ENCODE measurements around the gene QARS1.

QARS1 gene

DNA sequence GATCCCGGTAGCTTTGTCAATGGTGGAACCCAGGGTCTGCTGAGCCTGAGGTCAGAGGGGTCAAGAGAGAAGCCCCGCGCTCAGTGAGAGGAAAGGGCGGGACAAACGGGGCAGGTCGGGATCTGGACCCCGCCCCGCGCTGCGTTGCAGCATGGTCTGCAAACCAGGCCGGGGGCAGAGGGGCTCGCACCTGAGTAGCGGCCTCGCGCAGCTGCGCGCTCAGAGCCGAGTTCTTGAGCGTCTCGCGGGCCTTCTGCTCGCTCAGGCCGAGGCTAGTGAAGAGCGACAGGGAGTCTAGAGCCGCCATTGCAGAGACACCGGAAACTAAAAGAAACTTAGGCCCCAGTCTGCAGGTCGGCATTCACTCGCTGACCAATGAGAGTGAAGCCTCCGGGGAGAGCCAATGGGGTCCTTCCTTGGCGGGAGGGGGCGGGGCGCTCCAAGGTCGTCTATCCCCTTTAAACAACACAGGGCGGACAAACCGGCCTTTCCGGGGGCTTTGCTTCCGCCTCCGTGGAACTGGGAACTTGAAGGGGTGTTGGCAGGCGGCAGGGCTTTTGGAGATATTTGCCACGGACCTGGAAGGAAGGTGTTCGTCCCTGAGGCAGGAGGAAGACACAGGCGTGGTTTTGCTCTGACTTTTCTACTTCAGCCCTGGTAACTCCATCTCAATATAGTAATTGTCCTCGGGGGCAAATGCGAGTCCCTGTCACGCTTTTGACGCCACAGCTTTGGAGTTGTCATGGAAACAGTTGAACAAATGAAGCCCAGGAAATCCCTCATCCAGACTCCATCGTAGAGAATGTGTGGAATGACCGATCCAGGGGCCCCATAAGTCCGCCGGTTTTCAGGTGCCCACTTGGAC is at the start of gene QARS1:
Gene QARS1 (minus strand): TSS at position 331 of the 865 bp plus-strand sequence. CDS start 24 bp downstream, at position 307.
- DNase-seq: peak; percentile 89 to 92

DNA sequence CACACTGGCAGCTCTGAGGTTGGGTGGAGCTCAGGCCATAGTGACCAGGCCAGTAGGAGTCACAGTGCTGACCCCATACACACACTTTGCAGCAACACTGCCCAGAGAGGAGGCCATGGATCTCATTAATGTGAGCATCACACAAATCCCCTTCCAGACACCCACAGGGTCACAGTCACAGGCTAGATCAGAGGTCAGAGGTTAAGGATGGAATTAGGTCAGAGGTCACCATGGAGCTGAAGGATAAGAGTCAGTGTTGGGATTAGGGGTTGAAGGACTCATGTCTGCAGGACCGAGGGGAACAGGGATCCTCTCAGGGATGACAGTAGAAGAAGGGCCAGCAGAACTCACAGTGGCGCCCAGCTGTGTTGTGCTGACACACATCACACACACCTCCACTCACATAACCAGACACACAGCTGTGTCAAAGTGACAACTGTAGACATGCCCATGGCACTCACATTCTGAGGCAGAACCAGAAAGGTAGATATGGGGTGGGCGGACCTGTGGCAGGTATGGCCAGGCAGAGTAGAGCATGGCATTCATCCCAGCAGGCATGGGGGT is 48.9 kb upstream of the QARS1 start:
- no peak for DNase-seq

DNA sequence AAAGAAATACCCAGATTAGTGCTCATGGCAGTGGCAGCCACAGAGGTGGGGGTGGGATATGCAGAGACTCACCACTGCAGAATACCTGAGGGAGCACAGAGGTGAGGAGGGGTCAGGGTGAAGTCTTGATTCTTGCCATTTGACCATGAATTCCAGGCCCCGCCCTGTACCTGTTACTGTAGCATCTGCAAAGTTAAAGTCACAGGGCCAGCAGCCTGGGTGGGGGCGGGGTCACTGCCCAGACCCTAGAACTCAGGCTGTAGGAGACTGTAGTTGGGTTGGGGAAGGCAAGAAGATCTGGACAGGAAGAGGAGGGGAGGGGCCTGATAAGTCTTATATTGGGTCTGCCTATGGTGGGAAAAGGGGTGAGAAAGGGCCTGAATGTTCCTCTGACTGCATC is 47.1 kb upstream of the QARS1 start:
- DNase-seq: no peak

DNA sequence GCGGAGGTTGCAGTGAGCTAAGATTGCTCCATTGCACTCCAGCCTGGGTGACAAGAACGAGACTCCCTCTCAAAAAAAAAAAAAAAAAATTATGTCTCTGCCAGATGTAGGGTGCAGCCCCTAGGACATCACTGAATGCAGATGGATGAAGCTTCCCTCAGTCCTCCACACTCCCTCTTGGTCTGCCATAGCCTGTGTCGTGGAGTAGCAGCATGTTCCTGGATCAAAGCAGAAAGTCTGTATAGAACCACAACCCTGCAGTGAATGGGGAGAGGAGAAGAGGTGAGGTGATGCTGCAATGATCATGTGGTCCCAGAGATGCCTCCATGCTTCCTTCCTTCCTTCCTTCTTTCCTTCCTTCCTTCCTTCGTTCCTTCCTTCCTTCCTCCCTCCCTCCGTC is 43.6 kb upstream of the QARS1 start:
- no peak for DNase-seq

DNA sequence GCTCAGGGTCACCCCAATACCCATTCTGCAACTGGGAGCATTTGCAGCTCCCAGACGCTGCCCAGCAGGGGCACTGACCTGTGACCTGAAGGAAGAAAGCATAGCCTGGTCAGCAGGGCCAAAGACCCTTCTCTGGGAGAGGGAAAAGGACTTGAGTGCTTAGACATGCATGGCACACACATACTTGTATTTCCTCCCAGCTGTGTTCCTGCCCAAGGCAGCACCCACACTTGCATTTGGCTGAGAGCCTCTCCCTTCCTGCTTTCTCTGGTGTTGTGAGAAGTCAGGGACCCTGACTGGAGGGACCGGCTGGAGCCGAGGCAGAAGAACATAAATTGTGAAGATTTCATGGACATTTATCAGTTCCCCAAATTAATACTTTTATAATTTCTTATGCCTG is 35.5 kb upstream of the QARS1 start:
- DNase-seq: no peak

DNA sequence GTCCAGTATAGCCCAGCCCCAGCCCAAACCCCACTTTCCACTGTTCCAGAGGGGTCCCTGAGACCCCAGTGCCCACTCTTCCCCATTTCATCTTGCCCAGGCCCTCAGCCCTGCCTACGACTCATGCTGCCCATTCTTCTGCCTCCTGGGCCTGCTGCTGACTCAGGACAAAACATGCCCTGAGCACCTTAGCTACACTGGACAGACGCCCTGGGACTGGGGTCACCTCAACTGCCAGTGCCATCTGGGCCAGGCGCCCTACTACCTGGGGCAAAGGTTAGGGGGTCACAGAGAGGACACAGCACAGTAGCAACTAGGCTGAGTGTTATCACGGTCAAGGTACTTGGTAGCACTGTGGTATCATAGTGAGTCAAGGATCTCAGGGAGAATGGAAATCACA is 30.9 kb upstream of the QARS1 start:
- DNase-seq: no peak

DNA sequence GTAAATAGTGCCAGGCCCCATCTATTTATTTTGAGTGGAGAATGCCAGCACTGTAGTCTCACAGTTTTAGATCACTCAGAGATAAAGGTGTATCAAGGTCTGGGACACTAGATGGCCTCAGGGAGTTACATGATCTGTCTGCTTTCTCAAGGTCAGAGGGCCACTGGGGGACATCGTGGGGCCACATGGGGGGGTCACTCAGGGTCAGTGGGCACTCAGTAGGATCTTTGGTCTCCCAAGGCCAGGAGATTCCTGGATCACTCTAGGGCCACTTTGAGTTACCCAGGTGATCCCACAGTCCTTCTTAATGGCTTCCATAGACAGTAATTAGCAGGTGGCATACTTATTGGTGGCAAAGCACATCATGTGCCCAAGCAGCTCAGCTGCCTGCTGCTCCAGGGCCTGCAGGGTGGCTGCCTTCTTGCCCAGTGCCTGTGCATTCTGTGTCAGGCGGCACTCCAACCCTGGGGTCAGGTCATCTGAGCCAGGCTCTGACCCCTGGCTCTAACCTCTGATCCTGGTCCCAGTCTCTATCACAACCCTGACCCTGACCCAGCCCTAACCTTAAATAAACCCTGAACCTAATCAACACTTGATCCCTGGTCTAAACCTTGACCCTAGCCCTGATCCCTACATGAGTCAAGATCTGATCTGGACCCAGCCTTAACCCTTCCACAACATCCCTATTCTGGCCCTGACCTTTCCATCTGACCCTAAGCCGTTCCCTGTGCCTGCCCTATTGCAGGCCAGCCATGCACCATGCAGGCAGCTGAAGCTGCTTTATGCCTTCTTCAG is 30.1 kb upstream of the QARS1 start:
- DNase-seq: no peak

DNA sequence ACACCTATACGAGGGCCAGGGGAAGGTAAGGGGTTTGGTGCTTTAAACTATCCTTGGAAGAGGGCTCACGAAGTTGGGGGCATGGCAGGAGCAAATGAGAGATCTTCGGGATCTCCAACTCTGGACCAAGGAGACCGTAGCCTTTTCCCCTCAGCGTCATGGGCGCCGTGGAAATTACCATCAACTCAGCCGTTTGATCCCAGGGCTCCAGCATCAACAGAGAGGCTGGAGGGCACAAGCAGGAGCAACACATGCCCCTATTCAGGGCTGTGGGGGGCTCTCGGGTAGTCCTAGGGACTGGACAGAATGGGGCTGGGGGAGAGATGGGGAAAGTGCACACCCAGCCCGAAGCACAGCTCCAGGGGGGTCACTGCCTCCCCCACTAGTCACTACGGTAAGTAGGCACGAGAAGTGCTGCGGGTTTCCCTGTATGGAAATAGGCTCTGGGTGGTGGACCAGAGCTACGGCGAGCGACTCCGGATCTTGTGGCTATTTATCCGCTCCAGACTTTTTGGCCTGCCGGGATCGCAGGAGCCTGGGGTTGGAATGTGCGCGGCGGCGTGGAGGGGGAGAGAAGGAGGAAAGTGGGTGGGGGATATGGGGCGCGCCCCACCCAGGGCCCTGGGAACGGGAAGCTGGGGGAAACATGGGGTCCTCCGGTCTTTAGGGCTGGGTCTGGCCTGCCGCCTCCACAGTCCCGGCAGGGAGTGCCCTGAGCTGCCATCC is 28.8 kb upstream of the QARS1 start:
- peak; percentile 22 to 44 for DNase-seq

DNA sequence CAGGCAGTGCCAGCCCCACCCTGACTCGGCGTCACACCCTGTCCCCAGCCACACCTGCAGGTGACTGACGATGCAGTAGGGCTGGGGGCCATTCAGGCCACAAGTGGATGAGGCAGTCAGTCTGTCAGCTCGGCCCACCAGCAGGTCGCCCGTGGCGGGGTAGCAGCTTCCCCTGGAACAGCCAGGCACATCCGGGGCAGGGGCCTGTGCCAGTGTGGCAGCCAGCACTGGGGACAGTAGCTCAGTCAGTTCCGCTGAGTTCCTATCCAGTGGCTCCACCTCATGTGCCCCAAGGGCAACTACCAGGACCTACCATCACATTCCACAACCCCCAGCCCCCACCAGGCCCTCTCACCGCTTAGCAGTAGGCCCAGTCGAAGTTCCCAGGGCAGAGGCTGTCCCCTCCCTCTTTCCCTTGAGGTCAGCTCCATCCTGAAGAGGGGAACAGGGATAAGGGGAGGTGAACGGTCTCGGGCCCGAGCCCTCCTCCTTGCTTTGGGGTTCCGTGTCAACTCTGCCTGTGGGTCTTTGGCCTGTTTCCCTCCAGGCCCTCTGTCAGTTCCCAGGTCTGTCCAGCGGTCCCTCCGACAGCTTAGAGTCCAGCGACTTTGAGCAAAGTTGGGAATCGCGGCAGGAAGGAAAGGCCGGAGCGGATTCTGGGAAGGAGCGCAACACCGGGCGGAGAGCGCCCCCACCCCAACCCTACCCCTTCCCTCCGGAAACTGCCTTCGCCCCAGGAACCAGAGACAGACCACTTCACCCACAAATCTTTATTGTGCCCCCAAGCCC is 28.1 kb upstream of the QARS1 start, which contains the start of gene LAMB2:
Gene LAMB2 (minus strand): TSS at position 614 of the 789 bp plus-strand sequence. CDS start 183 bp downstream, at position 431.
- DNase-seq: no peak

DNA sequence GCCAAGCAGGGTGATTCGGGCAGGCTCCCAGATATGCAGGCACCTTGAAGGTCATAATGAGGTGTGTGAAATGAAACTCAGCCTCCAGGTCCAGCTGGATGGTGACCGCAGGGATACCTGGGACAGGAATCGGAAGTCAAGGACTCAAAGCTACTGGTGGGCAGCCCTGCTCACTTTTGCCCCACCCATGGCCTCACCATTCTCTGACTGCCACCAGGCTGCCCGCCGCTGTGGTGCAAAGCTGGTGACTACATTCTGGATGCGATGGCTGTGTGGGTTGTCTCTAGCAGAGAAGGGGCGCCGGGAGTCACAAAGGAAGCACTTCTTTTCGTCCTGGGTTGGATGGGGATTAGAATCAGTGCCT is 27.5 kb upstream of the QARS1 start:
- no peak for DNase-seq

DNA sequence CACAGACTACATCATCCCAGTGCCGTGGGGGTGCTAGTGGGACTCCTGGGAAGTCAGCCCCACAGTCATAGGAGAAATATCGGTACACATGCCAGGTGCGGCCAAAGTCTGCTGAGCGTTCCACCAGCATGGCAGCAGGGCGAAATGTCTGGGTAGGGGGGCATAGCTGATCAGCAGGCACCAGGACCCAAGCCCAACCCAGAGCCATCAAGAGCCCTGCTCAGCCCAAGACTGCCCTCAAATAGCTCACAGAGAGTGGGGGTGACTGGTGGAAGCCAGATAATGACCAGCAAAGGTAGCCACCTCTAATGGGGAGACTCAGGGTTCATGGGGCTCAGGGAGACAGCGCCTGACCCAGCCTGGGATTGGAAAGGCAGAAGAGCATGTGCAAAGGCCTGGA is 27.0 kb upstream of the QARS1 start:
- DNase-seq: no peak

DNA sequence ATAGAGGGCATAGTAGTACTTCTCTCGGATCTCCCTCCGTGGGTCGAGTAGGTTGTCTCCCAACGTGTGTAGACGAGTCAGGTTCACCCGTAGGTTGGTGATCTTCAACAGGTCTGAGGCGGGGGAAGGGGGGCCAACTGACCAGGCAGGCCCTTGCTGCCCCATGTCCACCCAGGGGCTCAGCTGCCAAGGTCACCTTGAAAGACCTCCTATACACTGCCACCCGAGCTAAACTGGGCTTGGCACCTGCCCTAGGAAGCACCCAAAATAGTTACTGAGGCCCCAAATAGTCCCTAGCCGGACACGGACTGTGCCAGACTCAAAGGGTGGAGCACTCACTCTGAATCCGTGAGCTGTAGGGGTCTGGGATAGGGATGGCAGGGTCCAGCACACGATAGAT is 26.5 kb upstream of the QARS1 start:
- no peak for DNase-seq

DNA sequence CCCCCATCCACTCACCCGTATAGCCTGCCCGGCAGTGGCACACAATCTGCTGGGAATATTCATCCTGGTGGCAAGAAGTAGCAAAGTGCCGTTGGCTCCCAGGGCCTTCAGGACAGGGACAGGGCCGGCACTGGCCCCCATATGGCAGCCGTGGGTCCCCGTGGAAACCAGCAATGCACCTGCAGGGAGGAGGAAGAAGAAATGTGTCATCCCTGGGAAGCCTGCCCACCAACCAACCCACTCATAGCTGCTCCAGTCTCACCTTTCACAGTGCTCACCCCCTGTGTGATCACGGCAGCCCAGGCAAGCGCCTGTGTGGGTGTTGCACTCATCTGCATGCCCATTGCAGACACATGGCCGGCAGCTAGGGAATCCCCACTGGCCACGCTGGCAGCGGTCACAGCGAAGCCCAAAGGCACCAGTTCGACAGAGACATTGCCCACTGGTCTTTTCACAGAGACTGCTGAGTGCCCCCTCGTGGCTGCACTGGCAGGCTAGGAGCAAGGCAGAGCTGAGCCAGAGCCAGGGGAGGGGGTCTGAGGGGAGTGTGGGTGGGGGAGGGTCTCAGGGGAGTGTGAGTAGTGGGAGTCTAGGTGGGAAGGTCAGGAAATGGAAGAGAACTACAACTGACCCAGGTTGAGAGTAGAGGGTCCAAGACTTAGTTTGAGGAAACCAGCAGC is 20.6 kb upstream of the QARS1 start:
- no peak for DNase-seq

DNA sequence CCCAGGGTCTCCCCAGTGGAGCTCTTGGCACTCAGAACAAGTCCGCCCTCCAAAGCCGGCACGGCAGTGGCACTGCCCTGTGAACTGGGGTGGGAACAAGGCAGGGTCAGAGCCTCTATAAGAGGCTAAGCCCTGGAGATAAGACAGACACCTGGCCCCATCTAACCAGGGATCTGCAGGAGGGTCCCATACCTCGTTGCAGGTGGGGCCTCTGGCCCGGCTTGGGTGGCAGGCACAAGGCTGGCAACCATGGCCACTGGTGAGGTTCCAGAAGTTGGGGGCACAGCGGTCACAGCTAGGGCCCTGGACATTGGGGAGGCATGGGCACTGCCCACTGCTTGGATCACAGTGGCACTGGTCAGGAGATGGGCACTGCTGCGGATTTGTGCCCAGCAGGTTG is 19.6 kb upstream of the QARS1 start:
- DNase-seq: no peak

DNA sequence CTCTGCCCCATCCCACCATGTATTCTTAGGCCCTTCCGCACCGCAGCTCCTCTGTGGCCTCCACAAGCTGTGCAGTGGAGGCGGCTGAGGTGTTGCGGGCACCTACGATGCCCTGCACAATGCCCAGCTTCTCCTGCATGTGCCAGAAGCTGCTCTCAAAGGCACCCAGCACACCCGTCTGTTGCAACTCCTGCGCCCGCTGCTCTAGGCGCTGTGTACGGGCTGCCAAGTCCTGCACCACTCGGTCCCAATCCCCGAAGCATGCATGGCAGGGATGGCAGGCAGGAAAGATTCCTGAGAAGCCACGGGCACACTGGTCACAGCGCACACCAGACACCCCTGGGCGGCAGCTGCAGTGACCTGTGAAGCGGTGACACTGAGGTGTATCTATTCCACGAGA is 19.1 kb upstream of the QARS1 start:
- no peak for DNase-seq

DNA sequence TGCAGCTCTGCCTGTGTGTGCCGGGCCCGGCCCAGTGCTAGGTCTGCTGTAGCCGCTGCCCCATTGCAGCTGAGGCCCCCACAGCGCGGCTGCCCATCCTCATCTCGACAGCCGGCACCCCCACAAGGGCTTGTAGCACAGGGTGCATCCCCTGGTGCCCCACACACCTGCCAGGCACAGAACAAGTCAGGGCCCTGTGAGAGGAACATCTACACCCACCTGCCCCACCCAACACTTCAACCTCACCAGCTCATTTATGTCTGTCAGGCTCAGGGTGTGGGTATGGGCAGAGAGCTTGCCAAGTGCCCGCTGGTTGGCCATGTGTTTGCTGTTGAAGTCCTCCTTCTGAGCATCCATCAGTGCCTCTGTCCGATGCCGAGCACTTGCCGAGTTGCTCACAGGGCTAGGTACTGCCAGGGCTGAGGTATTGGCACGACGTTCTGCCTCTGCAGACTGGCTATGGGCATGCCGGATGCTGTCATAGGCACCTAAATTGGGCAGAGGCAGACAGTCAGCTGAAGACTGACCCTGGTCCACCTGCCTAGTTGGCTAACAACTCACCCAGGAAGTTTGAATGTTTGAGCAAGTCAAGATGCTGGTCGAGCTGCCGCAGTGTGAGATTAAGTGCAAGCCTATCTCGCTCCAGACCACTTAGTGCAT is 18.5 kb upstream of the QARS1 start:
- no peak for DNase-seq

DNA sequence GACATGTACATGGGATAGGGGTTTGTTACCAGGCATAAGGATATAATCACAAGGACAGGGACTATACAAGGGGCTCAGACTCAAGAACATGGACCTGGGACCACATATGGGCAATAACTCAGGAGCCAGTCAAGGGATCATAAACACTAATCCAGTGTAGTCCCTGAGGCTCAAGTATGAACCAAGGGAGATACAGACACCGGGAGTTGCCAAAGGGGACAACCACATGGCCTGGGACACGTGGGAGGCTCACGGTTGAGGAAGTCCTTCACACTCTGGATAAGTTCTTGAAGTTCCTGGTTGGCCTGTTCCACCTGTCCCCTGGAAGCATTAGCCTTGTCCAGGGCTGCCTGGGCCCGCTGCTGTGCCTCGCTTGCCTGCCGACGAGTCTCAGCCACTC is 17.9 kb upstream of the QARS1 start:
- no peak for DNase-seq

DNA sequence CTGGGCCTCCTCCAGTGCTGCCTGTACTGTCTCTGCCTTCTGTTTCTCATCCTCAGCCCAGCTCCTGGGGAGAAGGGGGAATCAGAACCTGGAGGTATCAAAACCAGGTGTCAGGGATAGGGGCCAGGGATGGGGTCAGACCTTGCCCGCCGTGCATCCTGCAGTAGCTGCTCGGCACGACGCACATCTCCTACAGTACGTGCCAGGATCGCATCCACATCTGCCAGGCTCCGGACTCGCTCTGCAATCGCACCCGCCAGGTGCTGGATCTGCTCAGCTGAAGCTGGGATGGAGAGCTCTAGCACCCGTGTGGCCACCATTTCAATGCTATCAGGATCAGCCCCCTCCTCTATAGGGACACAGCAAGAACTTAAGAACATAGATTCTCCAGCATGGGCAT is 17.5 kb upstream of the QARS1 start:
- DNase-seq: no peak

DNA sequence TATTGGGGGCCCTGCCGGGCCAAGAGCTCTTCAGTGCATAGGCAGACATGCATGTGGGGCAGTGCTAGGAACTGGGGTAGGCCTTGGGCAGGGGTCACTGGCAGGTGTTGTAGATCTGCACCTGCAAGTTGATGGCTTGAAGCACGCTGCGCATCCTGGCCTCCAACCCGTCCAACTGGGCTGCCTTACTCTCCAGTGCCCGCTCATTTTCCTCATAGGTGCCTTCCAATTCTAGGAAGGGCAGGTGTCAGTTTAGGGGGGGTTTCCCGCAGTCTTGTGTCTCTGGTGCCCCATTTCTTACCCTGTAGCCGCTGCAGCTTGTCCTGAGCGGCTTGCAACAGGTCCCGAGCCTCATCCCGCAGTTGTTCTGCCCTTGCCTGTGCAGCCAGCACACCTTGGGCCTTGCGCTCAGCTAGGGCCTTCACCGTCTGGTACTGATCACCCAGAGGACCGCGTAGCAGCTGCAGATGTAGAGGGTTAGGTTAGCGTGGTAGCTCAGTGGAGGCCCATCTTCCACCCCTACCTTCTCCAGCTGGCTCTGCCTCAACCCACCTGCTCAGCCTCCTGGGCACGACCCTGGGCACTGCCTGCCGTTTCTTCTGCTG is 16.7 kb upstream of the QARS1 start:
- no peak for DNase-seq

DNA sequence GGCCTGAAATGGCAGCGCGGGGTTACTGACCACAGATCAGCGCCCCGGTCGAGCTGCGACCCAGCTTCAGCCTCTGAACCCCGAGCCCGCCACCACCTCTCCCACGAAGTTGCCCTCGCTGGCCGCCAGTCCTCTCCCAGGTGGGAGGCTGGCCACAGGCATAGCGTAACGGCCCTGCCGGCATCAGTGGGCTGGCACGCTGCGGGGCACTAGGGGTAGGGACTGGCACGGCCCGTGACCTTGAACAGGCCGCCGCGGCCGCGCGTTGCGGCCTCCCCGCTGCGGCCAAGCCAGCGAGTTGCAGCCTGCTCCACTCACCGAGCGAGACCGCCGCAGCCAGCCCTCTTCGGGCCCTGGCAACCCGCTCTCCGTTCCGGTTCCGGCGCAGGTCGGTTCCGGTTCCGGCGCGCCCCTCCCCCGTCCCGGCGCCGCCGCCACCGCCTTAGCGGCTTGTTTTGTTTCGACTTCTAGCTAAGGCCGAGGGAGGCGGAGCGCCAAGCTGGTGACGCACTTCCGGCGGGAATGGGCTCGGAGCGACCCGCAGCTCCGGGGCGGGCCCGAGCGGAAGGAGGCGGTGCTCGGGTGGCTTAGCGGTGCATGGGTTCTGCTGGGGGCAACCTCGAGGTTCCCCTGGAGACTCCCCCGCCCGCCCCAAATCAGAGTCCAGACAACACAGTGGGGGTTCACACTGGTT is 16.0 kb upstream of the QARS1 start, which contains the start of gene USP19:
Gene USP19 (minus strand): TSS at position 386 of the 694 bp plus-strand sequence. CDS start 1,678 bp downstream, outside the sequence.
- DNase-seq: peak; percentile 74 to 84

Measured in Kasumi-1 (cell line).